OCI-LY1 (cell line): Measurements from ENCODE around the gene CNTNAP2.

Experiments used
- H2AFZ ChIP-seq: fragments of 200-600 bp; sonication (generic), shearing (Covaris generic); 2 replicates; pipeline ENCODE4 v1.6.0; 2014; ENCODE audit warnings: antibody characterized with exemption, mild to moderate bottlenecking, low read length
- H3F3A ChIP-seq: fragments of 200-600 bp; sonication (generic), shearing (Covaris generic); 2 replicates; pipeline ENCODE4 v1.6.0; 2014; ENCODE audit warnings: mild to moderate bottlenecking, antibody characterized with exemption, low read length, moderate library complexity; ENCODE audit not compliant: insufficient read depth
- H3K27ac ChIP-seq: fragments of 200-600 bp; sonication (generic); 2 replicates; pipeline ENCODE4 v1.5.1; 2014; ENCODE audit warnings: low read length, mixed run types, mild to moderate bottlenecking, low read depth; ENCODE audit not compliant: poor library complexity, severe bottlenecking
- H3K27me3 ChIP-seq: fragments of 200-600 bp; sonication (generic); 2 replicates; pipeline ENCODE4 v1.6.0; 2014; ENCODE audit warnings: antibody characterized with exemption, mild to moderate bottlenecking, low read length, moderate library complexity; ENCODE audit not compliant: insufficient read depth
- H3K36me3 ChIP-seq: fragments of 200-600 bp; sonication (generic); 2 replicates; pipeline ENCODE4 v1.6.1; 2014; ENCODE audit warnings: mild to moderate bottlenecking, antibody characterized with exemption, low read length, moderate library complexity, mixed read lengths; ENCODE audit not compliant: insufficient read depth
- H3K4me1 ChIP-seq: fragments of 200-600 bp; sonication (generic); 2 replicates; pipeline ENCODE4 v1.5.1; 2014; ENCODE audit warnings: mild to moderate bottlenecking, low read length, moderate library complexity; ENCODE audit not compliant: insufficient read depth, severe bottlenecking
- H3K4me2 ChIP-seq: fragments of 200-600 bp; sonication (generic), shearing (Covaris generic); 2 replicates; pipeline ENCODE4 v1.6.1; 2014; ENCODE audit warnings: low read length
- H3K4me3 ChIP-seq: fragments of 200-600 bp; sonication (generic); 2 replicates; pipeline ENCODE4 v1.5.1; 2014; ENCODE audit warnings: low read length, low read depth, mild to moderate bottlenecking, mixed read lengths; ENCODE audit not compliant: poor library complexity, severe bottlenecking
- H3K79me2 ChIP-seq: fragments of 200-600 bp; shearing (Covaris generic); 2 replicates; pipeline ENCODE4 v1.6.1; 2016; ENCODE audit warnings: mixed run types, low read length, mixed read lengths; ENCODE audit not compliant: insufficient read depth
- H3K9ac ChIP-seq: fragments of 200-600 bp; sonication (generic), shearing (Covaris generic); 2 replicates; pipeline ENCODE4 v1.6.1; 2014; ENCODE audit warnings: mild to moderate bottlenecking, low read length, mixed read lengths
- H3K9me2 ChIP-seq: fragments of 200-600 bp; sonication (generic), shearing (Covaris generic); 2 replicates; pipeline ENCODE4 v1.6.1; 2014; ENCODE audit warnings: low read depth, mild to moderate bottlenecking, low read length, mixed read lengths
- H3K9me3 ChIP-seq: fragments of 200-600 bp; shearing (Covaris generic); 2 replicates; pipeline ENCODE4 v1.6.1; 2014; ENCODE audit warnings: low read length, mixed read lengths
- H4K20me1 ChIP-seq: fragments of 200-600 bp; sonication (generic), shearing (Covaris generic); 2 replicates; pipeline ENCODE4 v1.6.0; 2016; ENCODE audit warnings: mild to moderate bottlenecking, low read length; ENCODE audit not compliant: insufficient read depth
- EZH2 ChIP-seq: fragments of 200-600 bp; sonication (generic), shearing (Covaris generic); IDR thresholded peaks from 2 replicates; pipeline ENCODE4 v1.8.0; 2017; ENCODE audit warnings: borderline replicate concordance, mixed run types, mild to moderate bottlenecking, antibody characterized with exemption, low read length, moderate library complexity, mixed read lengths
- TF ChIP-seq, protein P1 (sequence below): fragments of 200-600 bp; sonication (generic), shearing (Covaris generic); IDR thresholded peaks from 2 replicates; pipeline ENCODE4 v1.5.1; 2017; ENCODE audit warnings: mild to moderate bottlenecking, antibody characterized with exemption, low read length, moderate library complexity, mixed read lengths

CNTNAP2 gene

DNA sequence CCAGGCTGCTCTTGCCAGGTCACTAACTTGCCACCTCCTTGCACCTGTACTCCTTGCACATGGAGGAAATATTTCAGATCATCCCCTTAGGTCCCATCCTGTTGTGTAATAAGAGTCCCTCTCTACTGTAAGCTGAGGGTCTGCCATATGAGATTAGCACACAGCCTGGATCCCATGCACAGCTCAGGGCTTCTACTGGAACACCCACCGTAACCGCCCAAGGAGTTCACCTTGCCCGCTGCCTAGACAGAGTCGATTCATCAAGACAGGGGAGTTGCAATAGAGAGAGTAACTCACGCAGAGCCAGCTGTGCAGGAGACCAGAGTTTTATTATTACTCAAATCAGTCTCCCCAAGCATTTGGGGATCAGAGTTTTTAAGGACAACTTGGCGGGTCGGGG, 1779.5 kb downstream of the CNTNAP2 start:
- H3K9ac ChIP-seq = no peak overlapping the region
- H3K9me3 ChIP-seq = no peaks in the 10 kb centered on the region
- TF ChIP-seq, protein P1, sequence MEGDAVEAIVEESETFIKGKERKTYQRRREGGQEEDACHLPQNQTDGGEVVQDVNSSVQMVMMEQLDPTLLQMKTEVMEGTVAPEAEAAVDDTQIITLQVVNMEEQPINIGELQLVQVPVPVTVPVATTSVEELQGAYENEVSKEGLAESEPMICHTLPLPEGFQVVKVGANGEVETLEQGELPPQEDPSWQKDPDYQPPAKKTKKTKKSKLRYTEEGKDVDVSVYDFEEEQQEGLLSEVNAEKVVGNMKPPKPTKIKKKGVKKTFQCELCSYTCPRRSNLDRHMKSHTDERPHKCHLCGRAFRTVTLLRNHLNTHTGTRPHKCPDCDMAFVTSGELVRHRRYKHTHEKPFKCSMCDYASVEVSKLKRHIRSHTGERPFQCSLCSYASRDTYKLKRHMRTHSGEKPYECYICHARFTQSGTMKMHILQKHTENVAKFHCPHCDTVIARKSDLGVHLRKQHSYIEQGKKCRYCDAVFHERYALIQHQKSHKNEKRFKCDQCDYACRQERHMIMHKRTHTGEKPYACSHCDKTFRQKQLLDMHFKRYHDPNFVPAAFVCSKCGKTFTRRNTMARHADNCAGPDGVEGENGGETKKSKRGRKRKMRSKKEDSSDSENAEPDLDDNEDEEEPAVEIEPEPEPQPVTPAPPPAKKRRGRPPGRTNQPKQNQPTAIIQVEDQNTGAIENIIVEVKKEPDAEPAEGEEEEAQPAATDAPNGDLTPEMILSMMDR = no peak
- TF ChIP-seq EZH2 = no peak
- 0 out of 2 replicates have a peak, but pooled peaks cover 2% of the 10 kb centered on the region for H3K9me2 ChIP-seq
- H2AFZ ChIP-seq = no peak overlapping the region
- no peak overlapping the region for H3K4me2 ChIP-seq
- H3K4me1 ChIP-seq = no peaks in the 10 kb centered on the region
- no peaks in the 10 kb centered on the region for H3K27me3 ChIP-seq
- no peaks in the 10 kb centered on the region for H3K36me3 ChIP-seq
- no peak overlapping the region for H3K27ac ChIP-seq
- no peak overlapping the region for H3K4me3 ChIP-seq
- no peaks in the 10 kb centered on the region for H3F3A ChIP-seq
- H3K79me2 ChIP-seq = no peaks in the 10 kb centered on the region
- H4K20me1 ChIP-seq = no peaks in the 10 kb centered on the region

DNA sequence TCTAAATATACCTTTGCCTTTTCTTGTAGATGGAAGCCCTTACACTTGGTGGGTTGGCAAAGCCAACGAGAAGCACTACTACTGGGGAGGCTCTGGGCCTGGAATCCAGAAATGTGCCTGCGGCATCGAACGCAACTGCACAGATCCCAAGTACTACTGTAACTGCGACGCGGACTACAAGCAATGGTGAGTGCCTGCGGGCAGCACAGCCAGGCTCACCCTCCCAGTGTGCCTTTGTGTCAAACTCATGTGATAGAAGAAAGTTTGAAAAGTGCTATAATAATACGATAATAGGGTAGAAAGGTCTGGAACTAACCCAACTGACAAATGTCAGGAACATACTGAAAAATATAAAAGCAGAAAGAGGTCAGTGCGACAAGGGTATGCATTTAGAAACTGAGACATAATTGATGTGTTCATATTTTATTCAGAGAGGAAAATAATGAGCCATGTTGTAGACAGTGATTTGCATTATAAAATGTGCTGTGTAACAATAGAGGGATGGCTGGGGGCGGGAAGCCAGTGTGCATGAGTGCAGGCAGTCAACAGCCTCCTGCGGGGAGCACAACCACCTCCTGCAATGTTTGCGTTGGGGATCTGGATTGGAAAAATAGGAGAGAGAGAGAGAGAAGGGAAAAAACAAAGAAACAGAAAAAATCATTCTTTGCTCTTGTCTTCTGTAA, 1787.1 kb downstream of the CNTNAP2 start:
- peaks cover 6% of the 10 kb centered on the region; the same call in 1 of the 2 replicates for H3K27me3 ChIP-seq
- H3K79me2 ChIP-seq = no peaks in the 10 kb centered on the region
- no peaks in the 10 kb centered on the region for H3K36me3 ChIP-seq
- H3K9me2 ChIP-seq = no peaks in the 10 kb centered on the region
- no peaks in the 10 kb centered on the region for H3K4me1 ChIP-seq
- H3K4me3 ChIP-seq = no peak overlapping the region
- no peaks in the 10 kb centered on the region for H4K20me1 ChIP-seq
- no peak overlapping the region for H3K27ac ChIP-seq
- H3K9ac ChIP-seq = no peak overlapping the region
- TF ChIP-seq, protein P1 = no peak
- TF ChIP-seq EZH2 = no peak
- no peaks in the 10 kb centered on the region for H3F3A ChIP-seq
- no peak overlapping the region for H2AFZ ChIP-seq
- no peaks in the 10 kb centered on the region for H3K9me3 ChIP-seq
- no peak overlapping the region for H3K4me2 ChIP-seq

DNA sequence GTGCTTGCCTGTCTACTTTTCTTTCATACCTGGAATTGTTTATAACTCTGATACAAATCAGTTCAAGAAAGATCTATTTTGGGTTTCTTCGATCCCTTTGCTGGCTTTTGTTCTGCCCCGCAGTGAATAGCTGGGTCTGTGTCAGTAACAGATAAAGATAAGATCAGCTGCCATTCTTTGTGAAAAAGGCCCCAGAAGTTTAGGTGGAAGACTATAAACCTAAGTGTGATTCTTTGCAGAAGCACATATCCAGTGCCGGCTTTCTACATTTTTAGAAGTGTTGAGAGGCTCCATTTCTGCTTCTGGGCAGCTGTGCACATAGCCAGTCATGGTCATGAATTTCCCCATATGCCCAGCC, 1787.6 kb downstream of the CNTNAP2 start:
- Histone ChIP-seq H3K27me3 (peaks cover 6% of the 10 kb centered on the region; the same call in 1 of the 2 replicates), H3K4me2 (no peak overlapping the region), H3K27ac (no peak overlapping the region), H4K20me1 (no peaks in the 10 kb centered on the region), H3K4me1 (no peaks in the 10 kb centered on the region), H3K9me3 (no peaks in the 10 kb centered on the region), H3K4me3 (no peak overlapping the region), H2AFZ (no peak overlapping the region), H3K79me2 (no peaks in the 10 kb centered on the region), H3K9ac (no peak overlapping the region), H3K36me3 (no peaks in the 10 kb centered on the region), H3F3A (no peaks in the 10 kb centered on the region), H3K9me2 (no peaks in the 10 kb centered on the region)
- TF ChIP-seq, protein P1 = no peak
- no peak for TF ChIP-seq EZH2
